Esophagus muscularis mucosa (tissue), 4 donors: ENCODE measurements around the gene SPG11. TPM values are rescaled to one million over a fixed set of nuclear protein-coding genes. Genes with fewer than 3 reads are reported as not detected.

Experiments
- DNase-seq: peaks from one replicate; pipeline ENCODE4 v3.0.0-alpha.2; 2017; ENCODE audit errors: extremely low spot score
- H3K27ac ChIP-seq, 4 donors: fragments of 200-600 bp; sonication (generic); replicated peaks in 1 of 4; 1 replicate in 3 of 4; 2 replicates in 1 of 4; pipeline ENCODE4 v1.5.1; 2016 to 2019; ENCODE audit warnings: mild to moderate bottlenecking in 1 of 4
- H3K27me3 ChIP-seq, 4 donors: fragments of 200-600 bp; sonication (generic); one replicate each; pipeline versions ENCODE4 v1.5.1 to v1.6.0; 2016 to 2019
- H3K36me3 ChIP-seq, 4 donors: fragments of 200-600 bp; sonication (generic); one replicate each; pipeline ENCODE4 v1.5.1; 2016 to 2019
- H3K4me1 ChIP-seq, 4 donors: fragments of 200-600 bp; sonication (generic); one replicate each; pipeline ENCODE4 v1.5.1; 2016 to 2019
- H3K4me3 ChIP-seq, 4 donors: fragments of 200-600 bp; sonication (generic); 1 replicate in 2 of 4; 2 replicates in 2 of 4; pipeline ENCODE4 v1.5.1; 2016 to 2019; ENCODE audit warnings: mild to moderate bottlenecking in 4 of 4, moderate library complexity in 1 of 4
- H3K9me3 ChIP-seq, 4 donors: fragments of 200-600 bp; sonication (generic); 1 replicate in 3 of 4; 2 replicates in 1 of 4; pipeline ENCODE4 v1.5.1; 2016 to 2019
- CTCF ChIP-seq, 3 experiments: fragments of 200-600 bp in 2 of 3; fragments of 450-650 bp in 1 of 3; sonication (generic) in 2 of 3; IDR thresholded peaks; one replicate each; pipeline ENCODE4 v1.5.1; 2017 to 2019; ENCODE audit warnings: antibody characterized with exemption in 3 of 3, mild to moderate bottlenecking in 2 of 3, moderate library complexity in 1 of 3
- EP300 ChIP-seq: sonication (generic); formaldehyde crosslinking; IDR thresholded peaks from one replicate; pipeline ENCODE4 v1.6.1; 2017; ENCODE audit warnings: antibody characterized with exemption
- POLR2A ChIP-seq: fragments of 450-650 bp; IDR thresholded peaks from one replicate; pipeline ENCODE4 v1.6.1; 2017; ENCODE audit warnings: antibody characterized with exemption, moderate library complexity, mild to moderate bottlenecking, low read depth
- POLR2AphosphoS5 ChIP-seq, 2 donors: sonication (generic); formaldehyde crosslinking; IDR thresholded peaks; one replicate each; pipeline ENCODE4 v1.6.1; 2017; ENCODE audit warnings: antibody characterized with exemption in 2 of 2
- intact Hi-C: fragments of 100-400 bp; cut with DNase I; formaldehyde crosslinking; loops from one replicate; pipeline ENCODE4 v1.15.1; 2023
- small RNA-seq, 3 donors: library from RNA; depleted of rRNA; stranded (forward); fragments of <200 nt; gene quantifications; one replicate each; pipeline ENCODE3, GENCODE V24; 2016
- total RNA-seq, 4 donors: library from RNA; depleted of rRNA; stranded (reverse); fragments of >200 nt; gene quantifications; one replicate each; pipeline versions ENCODE4 v1.1.0 to v1.2.1, GENCODE V29; 2016

Gene SPG11
- total RNA-seq, 4 donors from 2014 or later, result 40.4 to 80.6 (median 55.2) TPM

GRCh38 chr15:44516436-44516835 lies 147.0 kb downstream of the SPG11 start:
- Histone ChIP-seq H3K36me3 (peaks cover 15 to 50% (median 29%) of the 10 kb centered on the region in 4 donors), H3K27ac (no peak overlapping the region), H3K4me1 (no peaks in the 10 kb centered on the region)

More at GRCh38 chr15:44516436-44516835, 147.0 kb downstream of the SPG11 start:
- intact Hi-C loops, result no loop called here
- Histone ChIP-seq H3K4me3 (no peak overlapping the region), H3K9me3 (no peaks in the 10 kb centered on the region), H3K27me3 (no peaks in the 10 kb centered on the region)
- TF ChIP-seq POLR2A (no peak), EP300 (no peak), POLR2AphosphoS5 (IDR thresholded peaks at IDR 0.05) (no peak), CTCF (IDR thresholded peaks at IDR 0.05) (no peak)
- no peak for DNase-seq

Small RNA genes lying within 50 kb of the gene (small RNA-seq; reads per million reads assigned to genes)
- gene RF00019, result 0 reads per million in 3 donors

Other genes starting within 250 kb of the SPG11 start
- 10 to 100 TPM; 28.8 to 46.4 (median 43.8) TPM for gene CTDSPL2, start 236.0 kb downstream of the SPG11 start, total RNA-seq
- 10 to 100 TPM; 46.2 to 60.6 (median 53.7) TPM for gene EIF3J, start 126.5 kb downstream of the SPG11 start, total RNA-seq
- gene PATL2, start 47.7 kb upstream of the SPG11 start, total RNA-seq, result under 1 TPM; 0.19 to 0.50 (median 0.41) TPM
- 1,000 to 10,000 TPM; 1,352 to 2,424 (median 1,510) TPM for gene B2M, start 47.9 kb upstream of the SPG11 start, total RNA-seq
- 10 to 100 TPM; 20.3 to 23.3 (median 21.9) TPM for gene TRIM69, start 72.9 kb upstream of the SPG11 start, total RNA-seq